HG02759 (cell line): ENCODE results near the gene CEP295NL.
A peak's percentile ranks its signal among the peaks of the same experiment; 100 is the strongest.

ENCODE experiments used
- ATAC-seq: cut with Tn5 transposase; IDR thresholded peaks from one replicate; pipeline ENCODE4 v1.9.1; 2021; ENCODE audit warnings: mild to moderate bottlenecking, moderate library complexity; ENCODE audit not compliant: unreplicated experiment

Gene CEP295NL

GRCh38 chr17:78840780-78841611 is 62.0 kb downstream of the CEP295NL start, which contains the start of gene USP36:
Gene USP36, minus strand, starts transcription at chr17:78840814. Its CDS starts 4,451 bp downstream, at chr17:78836363.
- peak; percentile 86 for ATAC-seq
